Measurements from ENCODE around the gene NIPBL. TPM values are rescaled to one million over a fixed set of nuclear protein-coding genes. Genes with fewer than 3 reads are reported as not detected.
"Not testable (repeated sequence)": the region's sequence is repeated elsewhere in the genome, so short reads cannot be mapped to it uniquely, and the experiment has no call there.

The NIPBL gene
- total RNA-seq, 1 donor from 2014 or later, result 29.6 TPM

DNA sequence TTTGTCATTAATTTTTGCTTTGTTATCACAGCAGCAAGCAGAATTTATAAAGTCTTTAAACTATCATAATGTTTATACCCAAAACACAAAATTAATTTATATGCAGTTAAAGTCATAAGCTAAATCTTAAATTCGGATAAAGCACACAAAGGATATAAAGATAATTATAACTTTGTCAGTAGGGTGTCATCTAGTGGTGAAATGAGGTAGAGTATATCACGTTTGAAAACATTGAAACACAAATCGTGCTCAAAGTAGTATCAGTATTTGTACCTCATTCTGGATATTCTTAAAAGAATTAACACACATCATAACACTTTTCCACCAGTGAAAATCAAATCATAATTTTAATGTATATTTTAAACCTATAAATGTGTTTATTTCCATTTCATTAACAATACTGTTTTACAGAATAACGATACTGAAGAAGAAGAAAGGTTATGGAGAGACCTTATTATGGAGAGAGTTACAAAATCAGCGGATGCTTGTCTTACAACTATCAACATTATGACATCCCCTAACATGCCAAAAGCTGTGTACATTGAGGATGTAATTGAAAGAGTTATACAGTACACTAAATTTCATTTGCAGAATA lies 129.5 kb downstream of the NIPBL start:
- Histone ChIP-seq H3K4me1 (no peaks in the 10 kb centered on the region), H3K27me3 (no peaks in the 10 kb centered on the region), H3K9me3 (no peaks in the 10 kb centered on the region), H3K4me3 (no peak overlapping the region), H3K36me3 (peaks cover 36 to 77% of the 10 kb centered on the region in 2 donors), H3K27ac (no peak overlapping the region)
- intact Hi-C loops (cut with DNase I), result loop anchor here (5.0 kb wide), 1 partner anchor 269 kb away; no protein-coding TSS in a partner anchor
- no peak for DNase-seq (ENCODE audit: low spot score in 2 of 2)
- TF ChIP-seq, protein P1, sequence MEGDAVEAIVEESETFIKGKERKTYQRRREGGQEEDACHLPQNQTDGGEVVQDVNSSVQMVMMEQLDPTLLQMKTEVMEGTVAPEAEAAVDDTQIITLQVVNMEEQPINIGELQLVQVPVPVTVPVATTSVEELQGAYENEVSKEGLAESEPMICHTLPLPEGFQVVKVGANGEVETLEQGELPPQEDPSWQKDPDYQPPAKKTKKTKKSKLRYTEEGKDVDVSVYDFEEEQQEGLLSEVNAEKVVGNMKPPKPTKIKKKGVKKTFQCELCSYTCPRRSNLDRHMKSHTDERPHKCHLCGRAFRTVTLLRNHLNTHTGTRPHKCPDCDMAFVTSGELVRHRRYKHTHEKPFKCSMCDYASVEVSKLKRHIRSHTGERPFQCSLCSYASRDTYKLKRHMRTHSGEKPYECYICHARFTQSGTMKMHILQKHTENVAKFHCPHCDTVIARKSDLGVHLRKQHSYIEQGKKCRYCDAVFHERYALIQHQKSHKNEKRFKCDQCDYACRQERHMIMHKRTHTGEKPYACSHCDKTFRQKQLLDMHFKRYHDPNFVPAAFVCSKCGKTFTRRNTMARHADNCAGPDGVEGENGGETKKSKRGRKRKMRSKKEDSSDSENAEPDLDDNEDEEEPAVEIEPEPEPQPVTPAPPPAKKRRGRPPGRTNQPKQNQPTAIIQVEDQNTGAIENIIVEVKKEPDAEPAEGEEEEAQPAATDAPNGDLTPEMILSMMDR (IDR thresholded peaks at IDR 0.05), result peak in 2 of 3 experiments; percentile 43 to 59

DNA sequence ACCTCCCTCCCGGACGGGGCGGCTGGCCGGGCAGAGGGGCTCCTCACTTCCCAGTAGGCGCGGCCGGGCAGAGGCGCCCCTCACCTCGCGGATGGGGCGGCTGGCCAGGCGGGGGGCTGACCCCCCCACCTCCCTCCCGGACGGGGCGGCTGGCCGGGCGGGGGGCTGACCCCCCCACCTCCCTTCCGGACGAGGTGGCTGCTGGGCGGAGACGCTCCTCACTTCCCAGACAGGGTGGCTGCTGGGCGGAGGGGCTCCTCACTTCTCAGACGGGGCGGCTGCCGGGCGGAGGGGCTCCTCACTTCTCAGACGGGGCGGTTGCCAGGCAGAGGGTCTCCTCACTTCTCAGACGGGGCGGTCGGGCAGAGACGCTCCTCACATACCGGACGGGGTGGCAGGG lies 136.6 kb downstream of the NIPBL start:
- peaks cover 41 to 60% of the 10 kb centered on the region in 2 donors for H3K36me3 ChIP-seq
- H3K4me3 ChIP-seq; H3K9me3 ChIP-seq; H3K27ac ChIP-seq; H3K4me1 ChIP-seq; DNase-seq (ENCODE audit: low spot score in 2 of 2); intact Hi-C loops (cut with DNase I); H3K27me3 ChIP-seq: not testable (repeated sequence)

GRCh38 chr5:37014321-37014720 lies 137.8 kb downstream of the NIPBL start:
- intact Hi-C loops (cut with DNase I), result no loop called here
- H3K4me3 ChIP-seq, result no peak overlapping the region
- no peak overlapping the region for H3K27ac ChIP-seq
- no peak for DNase-seq (ENCODE audit: low spot score in 2 of 2)
- TF ChIP-seq, protein P1 (IDR thresholded peaks at IDR 0.05), result no peak
- peaks cover 46 to 64% of the 10 kb centered on the region in 2 donors for H3K36me3 ChIP-seq
- no peaks in the 10 kb centered on the region for H3K4me1 ChIP-seq
- no peaks in the 10 kb centered on the region for H3K27me3 ChIP-seq
- no peaks in the 10 kb centered on the region for H3K9me3 ChIP-seq

DNA sequence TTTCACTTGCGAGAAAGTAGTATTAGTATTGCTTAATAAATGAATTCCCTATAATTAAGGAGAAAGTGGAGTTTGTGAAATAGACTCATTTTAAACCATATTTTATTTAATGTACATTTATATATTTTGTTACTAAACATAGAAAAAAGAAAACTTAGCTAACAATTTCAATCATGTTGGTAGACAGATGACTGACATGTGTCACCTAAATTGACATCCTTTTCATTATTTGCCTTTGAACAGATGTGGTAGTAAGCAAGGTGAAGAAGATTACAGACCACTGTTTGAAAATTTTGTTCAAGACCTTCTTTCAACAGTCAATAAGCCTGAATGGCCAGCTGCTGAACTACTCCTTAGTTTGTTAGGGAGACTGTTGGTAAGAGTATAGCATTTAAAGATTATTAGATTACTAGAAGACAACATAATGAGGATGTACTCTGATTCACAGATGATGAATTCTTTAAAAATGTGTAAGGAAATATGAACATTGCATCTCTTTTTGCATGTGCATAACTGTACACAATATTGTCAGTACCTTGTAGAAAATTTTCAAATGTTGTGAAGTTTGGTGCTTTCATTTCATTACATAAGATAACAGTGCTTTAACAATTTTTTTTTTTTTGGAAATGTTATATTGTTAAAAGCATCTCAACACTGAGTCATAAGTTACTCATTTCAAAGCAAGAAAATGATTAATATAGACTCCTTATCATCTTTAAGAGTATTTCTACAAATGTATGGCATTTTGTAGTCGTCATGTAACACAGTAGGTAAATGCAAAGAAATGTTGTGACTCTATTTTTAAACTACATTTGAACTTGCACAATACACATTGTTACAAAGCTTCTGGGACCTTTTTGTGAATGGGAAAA lies 139.5 kb downstream of the NIPBL start:
- no peak for DNase-seq (ENCODE audit: low spot score in 2 of 2)
- H3K27me3 ChIP-seq, result no peaks in the 10 kb centered on the region
- H3K36me3 ChIP-seq, result peaks cover 42 to 64% of the 10 kb centered on the region in 2 donors
- H3K9me3 ChIP-seq, result no peaks in the 10 kb centered on the region
- intact Hi-C loops (cut with DNase I), result no loop called here
- H3K27ac ChIP-seq, result no peak overlapping the region
- H3K4me3 ChIP-seq, result no peak overlapping the region
- TF ChIP-seq, protein P1 (IDR thresholded peaks at IDR 0.05), result no peak
- no peaks in the 10 kb centered on the region for H3K4me1 ChIP-seq

- no peak overlapping the region for H3K4me3 ChIP-seq
- no peaks in the 10 kb centered on the region for H3K9me3 ChIP-seq
- no peaks in the 10 kb centered on the region for H3K27me3 ChIP-seq
- intact Hi-C loops (cut with DNase I), result no loop called here
- H3K4me1 ChIP-seq, result no peaks in the 10 kb centered on the region
- no peak for DNase-seq (ENCODE audit: low spot score in 2 of 2)
- H3K36me3 ChIP-seq, result peaks cover 28 to 63% of the 10 kb centered on the region in 2 donors
- no peak overlapping the region for H3K27ac ChIP-seq
- TF ChIP-seq, protein P1 (IDR thresholded peaks at IDR 0.05), result no peak
Measured at GRCh38 chr5:37028910-37029309, 152.3 kb downstream of the NIPBL start.

DNA sequence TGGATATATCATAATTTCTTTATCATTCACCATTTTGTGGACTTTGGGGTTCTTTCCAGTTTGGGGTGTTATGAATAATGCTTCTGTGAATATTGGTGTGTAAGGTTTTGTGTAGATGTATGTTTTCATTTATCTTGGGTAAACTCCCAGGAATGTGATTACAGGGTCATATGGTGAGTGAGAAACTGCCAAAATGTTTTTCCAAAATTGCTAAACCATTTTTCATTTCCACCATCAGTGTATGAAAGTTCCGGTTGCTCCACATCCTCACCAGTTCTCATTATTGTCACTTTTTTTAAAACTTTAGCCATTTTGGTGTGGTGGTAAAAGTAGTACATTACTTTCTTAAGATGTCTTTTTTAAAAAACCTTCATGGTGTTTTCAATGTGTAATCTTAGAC lies 152.9 kb downstream of the NIPBL start:
- Histone ChIP-seq H3K4me3 (no peak overlapping the region), H3K36me3 (peaks cover 22 to 58% of the 10 kb centered on the region in 2 donors), H3K4me1 (no peaks in the 10 kb centered on the region), H3K9me3 (no peaks in the 10 kb centered on the region), H3K27ac (no peak overlapping the region), H3K27me3 (no peaks in the 10 kb centered on the region)
- TF ChIP-seq, protein P1 (IDR thresholded peaks at IDR 0.05), result no peak
- intact Hi-C loops (cut with DNase I), result no loop called here
- DNase-seq (ENCODE audit: low spot score in 2 of 2), result no peak

All from ascending aorta (tissue), 2 donors.